HepG2 (cell line): Measurements from ENCODE around the gene P2RY2. TPM values are rescaled to one million over a fixed set of nuclear protein-coding genes. Genes with fewer than 3 reads are reported as not detected.

Experiments used
- ATAC-seq: fragments of 200-7000 bp; cut with Tn5 transposase; 3 replicates; pipeline ENCODE4 v1.9.1; 2020; ENCODE audit warnings: mild to moderate bottlenecking, moderate library complexity
- BruUV-seq: library from RNA; stranded (reverse); fragments of 400-500 nt; replicated peaks from 2 replicates; lab custom pipeline; 2021; lab: Mats Ljungman, UMichigan
- CTCF ChIA-PET: fragments of 300-600 bp; formaldehyde crosslinking; extraction: SDS; loops from one replicate; lab custom pipeline; 2021; ENCODE audit warnings: low total read pairs, inconsistent platforms, low intra/inter-chr PET ratio; lab: Yijun Ruan, JAX
- POLR2A ChIA-PET: fragments of 350-600 bp; sonication (Branson Sonifier 250); formaldehyde crosslinking; loops from one replicate; lab custom pipeline; 2020; ENCODE audit warnings: antibody characterized with exemption, inconsistent platforms; lab: Yijun Ruan, JAX
- DNase-seq: peaks from one replicate; pipeline ENCODE4 v3.0.0-alpha.2; 2015; ENCODE audit warnings: low spot score
- FAIRE-seq: peaks from 3 replicates; lab custom pipeline; 2011; peaks lifted over from hg19 to GRCh38; lab: Jason Lieb, UNC
- H2AFZ ChIP-seq: one replicate; pipeline ENCODE4 v1.6.1; 2011; ENCODE audit warnings: low read length, inconsistent platforms
- H3K27ac ChIP-seq: fragments of 300-600 bp; 3 replicates; pipeline ENCODE4 v1.8.0; 2011; ENCODE audit warnings: mixed run types, mild to moderate bottlenecking, mixed read lengths, low read length, inconsistent platforms; ENCODE audit not compliant: insufficient read depth; ENCODE audit errors: extremely low read length
- H3K27me3 ChIP-seq, 2 experiments: fragments of 200-600 bp in 1 of 2; 2 replicates in 1 of 2; 3 replicates in 1 of 2; pipeline versions ENCODE4 v1.6.0 to v1.8.0; 2011; ENCODE audit warnings: low read length in 2 of 2, mild to moderate bottlenecking in 2 of 2, moderate library complexity in 2 of 2, inconsistent platforms in 1 of 2; ENCODE audit not compliant: insufficient read depth in 2 of 2, control insufficient read depth in 1 of 2
- H3K36me3 ChIP-seq, 2 experiments: fragments of 200-600 bp in 1 of 2; replicated peaks in 1 of 2; 2 replicates in 1 of 2; 3 replicates in 1 of 2; pipeline versions ENCODE4 v1.5.1 to v1.8.0; 2011; ENCODE audit warnings: low read length in 2 of 2, inconsistent platforms in 1 of 2; ENCODE audit not compliant: insufficient read depth in 2 of 2, control insufficient read depth in 1 of 2
- H3K4me1 ChIP-seq: 2 replicates; pipeline ENCODE4 v1.5.1; 2012; ENCODE audit warnings: low read length, inconsistent platforms; ENCODE audit not compliant: insufficient read depth
- H3K4me2 ChIP-seq: 2 replicates; pipeline ENCODE4 v1.6.0; 2011; ENCODE audit warnings: low read depth, low read length, inconsistent platforms
- H3K4me3 ChIP-seq, 3 experiments: fragments of 200-600 bp in 1 of 3; sonication (generic), shearing (Covaris generic) in 1 of 3; replicated peaks in 1 of 3; 2 replicates each; pipeline ENCODE4 v1.5.1; 2011 to 2016; ENCODE audit warnings: low read length in 3 of 3, inconsistent platforms in 2 of 3, low read depth in 2 of 3, mild to moderate bottlenecking in 2 of 3, control low read depth in 1 of 3, mixed read lengths in 1 of 3; ENCODE audit not compliant: insufficient read depth in 1 of 3
- H3K79me2 ChIP-seq: one replicate; pipeline ENCODE4 v1.6.1; 2011; ENCODE audit warnings: low read length, inconsistent platforms; ENCODE audit not compliant: insufficient read depth
- H3K9ac ChIP-seq: 2 replicates; pipeline ENCODE4 v1.6.0; 2011; ENCODE audit warnings: mild to moderate bottlenecking, low read depth, low read length, inconsistent platforms; ENCODE audit not compliant: insufficient read depth
- H3K9me3 ChIP-seq: 2 replicates; pipeline ENCODE4 v1.5.1; 2012; ENCODE audit warnings: mild to moderate bottlenecking, low read length
- H4K20me1 ChIP-seq: 2 replicates; pipeline ENCODE4 v1.6.0; 2011; ENCODE audit warnings: inconsistent platforms, mild to moderate bottlenecking, low read length, moderate library complexity; ENCODE audit not compliant: insufficient read depth
- DR1 ChIP-seq: sonication (generic); formaldehyde crosslinking; IDR thresholded peaks from 2 replicates; pipeline ENCODE4 v1.8.0; 2021; ENCODE audit warnings: mild to moderate bottlenecking, missing genetic modification reagents, inconsistent platforms
- FOXA1 ChIP-seq, 2 experiments: fragments of 450-650 bp in 1 of 2; sonication (generic) in 1 of 2; formaldehyde crosslinking in 1 of 2; IDR thresholded peaks; 2 replicates each; pipeline versions ENCODE4 v1.4.0 to v1.6.1; 2016 to 2020; ENCODE audit warnings: missing genetic modification reagents in 1 of 2
- HOXA3 ChIP-seq: sonication (generic); formaldehyde crosslinking; IDR thresholded peaks from 2 replicates; pipeline ENCODE4 v1.5.0; 2020; ENCODE audit warnings: missing genetic modification reagents
- POGZ ChIP-seq: sonication (generic); formaldehyde crosslinking; IDR thresholded peaks from 2 replicates; pipeline ENCODE4 v1.4.0; 2020; ENCODE audit warnings: mild to moderate bottlenecking, missing genetic modification reagents
- SSRP1 ChIP-seq: IDR thresholded peaks from 2 replicates; pipeline ENCODE4 v1.6.1; 2016; ENCODE audit warnings: control low read depth
- TBX2 ChIP-seq: sonication (generic); formaldehyde crosslinking; IDR thresholded peaks from 2 replicates; pipeline ENCODE4 v1.5.0; 2020; ENCODE audit warnings: missing genetic modification reagents, mild to moderate bottlenecking, borderline replicate concordance
- TFDP1 ChIP-seq: IDR thresholded peaks from 2 replicates; pipeline ENCODE4 v1.6.1; 2016; ENCODE audit warnings: missing compliant biosample characterization, missing genetic modification reagents, borderline replicate concordance
- ZNF24 ChIP-seq: fragments of 450-650 bp; IDR thresholded peaks from 2 replicates; pipeline ENCODE4 v1.6.1; 2017; ENCODE audit warnings: antibody characterized with exemption, mild to moderate bottlenecking
- WGBS: methylation state at CpG from one replicate; pipeline ENCODE4 v1.1.6; 2017; ENCODE audit warnings: low lambda C conversion rate; 5-methylcytosine and 5-hydroxymethylcytosine counted together
- in situ Hi-C: cut with HindIII; loops from 2 replicates; pipeline ENCODE4 v1.10.0; 2017; ENCODE audit warnings: low pct_unique_long_range_greater_than_20kb; ENCODE audit not compliant: extremely low pct_ligation_motif_present
- intact Hi-C: fragments of 100-400 bp; cut with micrococcal nuclease; formaldehyde crosslinking; loops from one replicate; pipeline ENCODE4 v1.10.0; 2022; ENCODE audit not compliant: unreplicated experiment
- polyA plus RNA-seq, 8 experiments: library from polyadenylated mRNA; depleted of rRNA in 3 of 8; stranded (reverse) in 7 of 8; unstranded in 1 of 8; fragments of >200 nt; fragmentation: Illumina TruSeq in 4 of 8; extraction: Trizol in 4 of 8; gene quantifications; 2 replicates each; pipeline versions ENCODE4 v1.2.1 to v1.2.3, GENCODE V29; 2011 to 2016; ENCODE audit warnings: low read depth in 4 of 8, missing spikeins in 1 of 8, mixed read lengths in 1 of 8; ENCODE audit not compliant: insufficient read depth in 1 of 8
- total RNA-seq, 5 experiments: library from RNA; depleted of rRNA; stranded (reverse); fragments of >200 nt; fragmentation: Illumina TruSeq; extraction: Trizol; gene quantifications; 2 replicates each; pipeline ENCODE4 v1.2.3, GENCODE V29; 2016; ENCODE audit warnings: low read depth in 1 of 5
- TF ChIP-seq, protein P1 (sequence below): sonication (generic); formaldehyde crosslinking; IDR thresholded peaks from 2 replicates; pipeline ENCODE4 v1.4.0; 2020; ENCODE audit warnings: missing genetic modification reagents
- TF ChIP-seq, protein P2 (sequence below): sonication (generic); formaldehyde crosslinking; IDR thresholded peaks from 2 replicates; pipeline ENCODE4 v1.4.0; 2020; ENCODE audit warnings: missing genetic modification reagents

P2RY2 gene
- total and polyA plus RNA-seq, 2 of the 13 experiments (the other 11 are each of a cell fraction or from before 2014, with no cell fraction given), result 0.95 to 3.1 TPM

- no peak for DNase-seq
- Histone ChIP-seq H2AFZ (no peak overlapping the region), H4K20me1 (no peaks in the 10 kb centered on the region), H3K4me2 (no peak overlapping the region), H3K4me3 (no peak overlapping the region), H3K9me3 (no peaks in the 10 kb centered on the region), H3K36me3 (no peaks in the 10 kb centered on the region)
- CTCF ChIA-PET, result no interaction called here
- intact Hi-C loops, result no loop called here
- no TSS peak for BruUV-seq
- POLR2A ChIA-PET, result no interaction called here
- WGBS, result 48% methylated on average over 2 of the region's 4 CpGs
- TF ChIP-seq TBX2 (CRISPR knock-in tag) (no peak), ZNF24 (peak; percentile 58; the same call in 1 of the 2 replicates)
- TF ChIP-seq, all 625 proteins: peak for 1
- FAIRE-seq (no peak), ATAC-seq (no peak)
- Histone ChIP-seq H3K27ac (no peak overlapping the region), H3K9ac (no peak overlapping the region), H3K79me2 (no peaks in the 10 kb centered on the region), H3K4me1 (peaks cover 9% of the 10 kb centered on the region), H3K27me3 (peaks cover 0 to 4% of the 10 kb centered on the region in 2 experiments; a peak in 2 of 5 replicates)
- in situ Hi-C loops, result no loop called here
Observed at GRCh38 chr11:73228268-73229134, 10.4 kb downstream of the P2RY2 start.

DNA sequence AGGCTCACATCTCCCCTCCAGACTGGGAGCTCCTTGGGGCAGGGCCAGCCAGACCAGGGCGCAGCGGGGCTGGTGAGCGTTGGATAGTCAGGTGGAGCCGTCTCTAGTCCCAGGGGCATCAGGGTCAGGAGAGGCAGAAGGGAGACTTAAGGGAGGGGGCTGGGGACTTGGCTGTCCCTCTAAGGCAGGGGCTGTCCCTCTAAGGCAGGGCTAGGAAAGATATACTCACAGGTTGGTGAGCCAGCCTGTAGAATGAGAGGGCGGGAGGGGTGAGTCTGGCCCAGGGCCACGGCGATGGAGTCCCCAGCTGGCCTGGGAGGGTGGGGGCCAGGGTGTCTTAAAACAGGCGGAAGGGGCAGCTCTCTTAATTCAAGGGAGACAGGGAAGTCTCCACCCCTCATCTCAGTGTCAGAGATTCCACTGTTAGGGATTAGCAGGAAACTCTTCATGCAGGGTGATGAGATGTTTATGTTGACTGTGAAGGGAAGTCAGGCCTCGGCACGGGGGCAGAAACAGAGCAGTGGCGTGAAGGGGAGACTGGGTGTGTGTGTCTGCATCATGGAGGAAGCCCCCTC, 11.3 kb downstream of the P2RY2 start:
- H3K27ac ChIP-seq, result no peak overlapping the region
- H3K79me2 ChIP-seq, result no peaks in the 10 kb centered on the region
- ATAC-seq (no peak), FAIRE-seq (no peak), DNase-seq (no peak)
- in situ Hi-C loops, result no loop called here
- no peaks in the 10 kb centered on the region for H3K9me3 ChIP-seq
- peaks cover 16% of the 10 kb centered on the region for H3K4me1 ChIP-seq
- H4K20me1 ChIP-seq, result no peaks in the 10 kb centered on the region
- H3K4me3 ChIP-seq, result no peak overlapping the region
- WGBS, result 66% methylated on average over 11 of the region's 11 CpGs
- intact Hi-C loops, result no loop called here
- peaks cover 0 to 4% of the 10 kb centered on the region in 2 experiments; a peak in 2 of 5 replicates for H3K27me3 ChIP-seq
- POLR2A ChIA-PET, result no interaction called here
- no TSS peak for BruUV-seq
- H3K9ac ChIP-seq, result no peak overlapping the region
- H2AFZ ChIP-seq, result no peak overlapping the region
- H3K4me2 ChIP-seq, result no peak overlapping the region
- CTCF ChIA-PET, result no interaction called here
- H3K36me3 ChIP-seq, result no peaks in the 10 kb centered on the region
- TF ChIP-seq DR1 (CRISPR knock-in tag) (no peak), TFDP1 (CRISPR knock-in tag) (no peak), FOXA1 (IDR thresholded peaks at IDR 0.05) (no peak), FOXA1 (CRISPR knock-in tag; IDR thresholded peaks at IDR 0.05) (no peak), POGZ (no peak), HOXA3 (CRISPR knock-in tag) (no peak), SSRP1 (CRISPR knock-in tag) (no peak)
- TF ChIP-seq, protein P1, sequence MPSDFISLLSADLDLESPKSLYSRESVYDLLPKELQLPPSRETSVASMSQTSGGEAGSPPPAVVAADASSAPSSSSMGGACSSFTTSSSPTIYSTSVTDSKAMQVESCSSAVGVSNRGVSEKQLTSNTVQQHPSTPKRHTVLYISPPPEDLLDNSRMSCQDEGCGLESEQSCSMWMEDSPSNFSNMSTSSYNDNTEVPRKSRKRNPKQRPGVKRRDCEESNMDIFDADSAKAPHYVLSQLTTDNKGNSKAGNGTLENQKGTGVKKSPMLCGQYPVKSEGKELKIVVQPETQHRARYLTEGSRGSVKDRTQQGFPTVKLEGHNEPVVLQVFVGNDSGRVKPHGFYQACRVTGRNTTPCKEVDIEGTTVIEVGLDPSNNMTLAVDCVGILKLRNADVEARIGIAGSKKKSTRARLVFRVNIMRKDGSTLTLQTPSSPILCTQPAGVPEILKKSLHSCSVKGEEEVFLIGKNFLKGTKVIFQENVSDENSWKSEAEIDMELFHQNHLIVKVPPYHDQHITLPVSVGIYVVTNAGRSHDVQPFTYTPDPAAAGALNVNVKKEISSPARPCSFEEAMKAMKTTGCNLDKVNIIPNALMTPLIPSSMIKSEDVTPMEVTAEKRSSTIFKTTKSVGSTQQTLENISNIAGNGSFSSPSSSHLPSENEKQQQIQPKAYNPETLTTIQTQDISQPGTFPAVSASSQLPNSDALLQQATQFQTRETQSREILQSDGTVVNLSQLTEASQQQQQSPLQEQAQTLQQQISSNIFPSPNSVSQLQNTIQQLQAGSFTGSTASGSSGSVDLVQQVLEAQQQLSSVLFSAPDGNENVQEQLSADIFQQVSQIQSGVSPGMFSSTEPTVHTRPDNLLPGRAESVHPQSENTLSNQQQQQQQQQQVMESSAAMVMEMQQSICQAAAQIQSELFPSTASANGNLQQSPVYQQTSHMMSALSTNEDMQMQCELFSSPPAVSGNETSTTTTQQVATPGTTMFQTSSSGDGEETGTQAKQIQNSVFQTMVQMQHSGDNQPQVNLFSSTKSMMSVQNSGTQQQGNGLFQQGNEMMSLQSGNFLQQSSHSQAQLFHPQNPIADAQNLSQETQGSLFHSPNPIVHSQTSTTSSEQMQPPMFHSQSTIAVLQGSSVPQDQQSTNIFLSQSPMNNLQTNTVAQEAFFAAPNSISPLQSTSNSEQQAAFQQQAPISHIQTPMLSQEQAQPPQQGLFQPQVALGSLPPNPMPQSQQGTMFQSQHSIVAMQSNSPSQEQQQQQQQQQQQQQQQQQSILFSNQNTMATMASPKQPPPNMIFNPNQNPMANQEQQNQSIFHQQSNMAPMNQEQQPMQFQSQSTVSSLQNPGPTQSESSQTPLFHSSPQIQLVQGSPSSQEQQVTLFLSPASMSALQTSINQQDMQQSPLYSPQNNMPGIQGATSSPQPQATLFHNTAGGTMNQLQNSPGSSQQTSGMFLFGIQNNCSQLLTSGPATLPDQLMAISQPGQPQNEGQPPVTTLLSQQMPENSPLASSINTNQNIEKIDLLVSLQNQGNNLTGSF, result no peak
- TF ChIP-seq, protein P2, sequence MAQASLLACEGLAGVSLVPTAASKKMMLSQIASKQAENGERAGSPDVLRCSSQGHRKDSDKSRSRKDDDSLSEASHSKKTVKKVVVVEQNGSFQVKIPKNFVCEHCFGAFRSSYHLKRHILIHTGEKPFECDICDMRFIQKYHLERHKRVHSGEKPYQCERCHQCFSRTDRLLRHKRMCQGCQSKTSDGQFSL (CRISPR knock-in tag), result no peak
